ENCODE data around the gene SH3PXD2A. TPM values are rescaled to one million over a fixed set of nuclear protein-coding genes. Genes with fewer than 3 reads are reported as not detected.

Gene SH3PXD2A
- total RNA-seq, 2 experiments from 2014 or later = 6.9 to 7.0 TPM

DNA sequence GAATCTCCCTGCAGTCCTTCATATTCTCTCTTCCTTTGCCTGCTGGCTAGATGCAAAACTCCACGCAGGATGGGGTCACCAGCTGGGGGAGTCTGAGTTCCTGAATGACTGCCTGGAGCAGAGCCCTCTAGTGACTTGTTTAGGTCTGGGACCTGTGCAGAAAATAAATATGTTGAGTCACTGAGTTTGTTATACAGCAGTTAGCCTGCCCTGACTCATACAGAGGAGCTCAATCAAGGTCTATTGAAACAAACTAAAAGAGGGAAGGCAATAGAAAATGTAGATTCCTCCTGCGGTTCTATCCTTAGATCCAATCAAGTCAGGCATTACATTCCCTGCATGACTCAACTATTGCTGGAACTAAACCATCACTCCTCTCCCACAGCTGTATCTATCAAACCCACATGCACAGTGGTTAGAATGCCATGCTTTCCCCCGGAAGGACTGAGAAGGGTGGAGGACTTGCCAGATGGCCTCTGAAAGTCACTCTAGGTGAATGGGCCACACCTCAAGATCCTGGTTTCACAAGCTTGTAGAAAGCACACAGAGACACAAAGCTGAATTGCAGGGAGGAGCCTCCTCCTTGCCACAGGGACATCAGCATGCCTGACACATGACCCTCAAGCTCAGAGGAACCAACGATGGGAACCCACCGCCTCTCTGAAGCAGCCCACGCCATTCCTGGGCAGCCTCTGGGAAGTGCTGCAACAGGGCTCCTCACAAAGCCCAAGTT lies 73.9 kb downstream of the SH3PXD2A start:
- Mint-ChIP-seq H3K4me1 (ENCODE audit: low read depth) (no peaks in the 10 kb centered on the region), H3K27me3 (peaks cover 11% of the 10 kb centered on the region), H3K4me3 (no peak overlapping the region), H3K9me3 (no peaks in the 10 kb centered on the region), H3K27ac (no peak overlapping the region), H3K36me3 (ENCODE audit: low read depth) (no peaks in the 10 kb centered on the region)
- H3K36me3 ChIP-seq (ENCODE audit: insufficient read depth, low read length) = no peaks in the 10 kb centered on the region
- no peak overlapping the region for H3K4me3 ChIP-seq (ENCODE audit: low read length)
- H3K4me1 ChIP-seq (ENCODE audit: insufficient read depth, low read length) = peaks cover 7% of the 10 kb centered on the region
- ChIA-PET POLR2A (interaction anchor here (1.4 kb wide), 1 partner anchor 9 kb away, joined by 3 read pairs; no protein-coding TSS in a partner anchor), CTCF (no interaction called here)
- intact Hi-C loops (cut with DNase I, micrococcal nuclease) = loop anchor here in 1 of 2 experiments (1.0 kb wide), 1 partner anchor 11 kb away; no protein-coding TSS in a partner anchor
- H3K27ac ChIP-seq (ENCODE audit: low read depth in 1 of 2, low read length in 2 of 2) = no peak overlapping the region
- no peaks in the 10 kb centered on the region for H3K9me3 ChIP-seq (ENCODE audit: control insufficient read depth in 1 of 2, insufficient read depth in 1 of 2, low read length in 2 of 2)
- ATAC-seq (ENCODE audit: poor library complexity) = no peak
- no peaks in the 10 kb centered on the region for H3K27me3 ChIP-seq (ENCODE audit: control insufficient read depth in 1 of 2, insufficient read depth in 2 of 2, low read length in 2 of 2)
- DNase-seq = no peak
- TF ChIP-seq, protein P1, sequence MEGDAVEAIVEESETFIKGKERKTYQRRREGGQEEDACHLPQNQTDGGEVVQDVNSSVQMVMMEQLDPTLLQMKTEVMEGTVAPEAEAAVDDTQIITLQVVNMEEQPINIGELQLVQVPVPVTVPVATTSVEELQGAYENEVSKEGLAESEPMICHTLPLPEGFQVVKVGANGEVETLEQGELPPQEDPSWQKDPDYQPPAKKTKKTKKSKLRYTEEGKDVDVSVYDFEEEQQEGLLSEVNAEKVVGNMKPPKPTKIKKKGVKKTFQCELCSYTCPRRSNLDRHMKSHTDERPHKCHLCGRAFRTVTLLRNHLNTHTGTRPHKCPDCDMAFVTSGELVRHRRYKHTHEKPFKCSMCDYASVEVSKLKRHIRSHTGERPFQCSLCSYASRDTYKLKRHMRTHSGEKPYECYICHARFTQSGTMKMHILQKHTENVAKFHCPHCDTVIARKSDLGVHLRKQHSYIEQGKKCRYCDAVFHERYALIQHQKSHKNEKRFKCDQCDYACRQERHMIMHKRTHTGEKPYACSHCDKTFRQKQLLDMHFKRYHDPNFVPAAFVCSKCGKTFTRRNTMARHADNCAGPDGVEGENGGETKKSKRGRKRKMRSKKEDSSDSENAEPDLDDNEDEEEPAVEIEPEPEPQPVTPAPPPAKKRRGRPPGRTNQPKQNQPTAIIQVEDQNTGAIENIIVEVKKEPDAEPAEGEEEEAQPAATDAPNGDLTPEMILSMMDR (IDR thresholded peaks at IDR 0.05) = no peak

DNA sequence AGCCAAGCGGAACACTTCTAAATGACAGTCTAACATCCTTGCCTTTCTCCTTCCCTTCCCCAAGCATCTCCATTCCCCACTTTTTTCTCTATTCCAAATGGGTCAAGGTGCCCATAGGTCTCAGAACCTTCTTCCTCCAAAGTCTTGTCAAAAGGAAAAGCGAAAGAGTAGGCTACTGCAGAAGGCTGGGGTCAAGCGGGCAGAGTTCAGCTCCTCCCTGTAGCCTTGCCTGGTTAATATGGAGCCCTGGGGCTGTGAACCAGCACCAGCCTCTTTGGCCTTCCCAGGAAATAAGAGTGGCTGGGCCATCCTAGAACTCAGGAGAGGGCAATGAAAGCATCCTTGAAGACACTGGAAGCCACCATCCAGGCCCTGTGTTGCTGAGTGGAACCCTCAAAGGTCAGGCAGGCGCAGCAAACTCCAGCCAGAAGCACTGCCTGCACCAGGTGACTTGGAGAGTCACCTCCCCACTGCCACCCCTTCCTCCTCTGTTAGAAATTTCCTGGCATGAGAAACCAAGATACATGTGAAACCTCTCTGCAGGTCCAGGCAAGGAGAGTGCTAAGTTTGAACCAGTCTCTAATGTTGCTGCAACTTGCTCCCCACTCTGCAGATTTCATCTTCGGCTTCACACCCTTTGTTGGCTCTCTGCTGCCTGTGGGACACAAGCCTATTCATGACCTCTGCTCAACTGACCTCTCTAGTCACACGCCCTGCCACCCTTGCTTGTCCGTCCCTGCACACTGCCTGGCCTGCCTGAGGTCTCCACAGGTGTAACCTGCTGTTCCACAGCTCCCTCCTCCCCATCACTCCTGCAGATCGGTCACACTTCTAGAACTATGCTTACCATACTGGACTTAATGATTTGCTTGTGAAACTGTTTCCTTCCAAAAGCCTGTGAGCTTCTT lies 74.9 kb downstream of the SH3PXD2A start:
- Histone ChIP-seq H3K9me3 (ENCODE audit: control insufficient read depth in 1 of 2, insufficient read depth in 1 of 2, low read length in 2 of 2) (no peaks in the 10 kb centered on the region), H3K36me3 (ENCODE audit: insufficient read depth, low read length) (no peaks in the 10 kb centered on the region), H3K27ac (ENCODE audit: low read depth in 1 of 2, low read length in 2 of 2) (no peak overlapping the region), H3K4me1 (ENCODE audit: insufficient read depth, low read length) (peaks cover 7% of the 10 kb centered on the region), H3K4me3 (ENCODE audit: low read length) (no peak overlapping the region), H3K27me3 (ENCODE audit: control insufficient read depth in 1 of 2, insufficient read depth in 2 of 2, low read length in 2 of 2) (no peaks in the 10 kb centered on the region)
- intact Hi-C loops (cut with DNase I, micrococcal nuclease) = no loop called here
- CTCF ChIA-PET = no interaction called here
- H3K4me3 Mint-ChIP-seq = no peak overlapping the region
- POLR2A ChIA-PET = interaction anchor here (1.1 to 1.4 kb wide), 2 partner anchors 8 to 17 kb away, joined by 3 read pairs; no protein-coding TSS in a partner anchor
- no peak for ATAC-seq (ENCODE audit: poor library complexity)
- no peak overlapping the region for H3K27ac Mint-ChIP-seq
- H3K9me3 Mint-ChIP-seq = no peaks in the 10 kb centered on the region
- H3K4me1 Mint-ChIP-seq (ENCODE audit: low read depth) = no peaks in the 10 kb centered on the region
- peaks cover 11% of the 10 kb centered on the region for H3K27me3 Mint-ChIP-seq
- H3K36me3 Mint-ChIP-seq (ENCODE audit: low read depth) = no peaks in the 10 kb centered on the region
- no peak for DNase-seq
- TF ChIP-seq, protein P1 (IDR thresholded peaks at IDR 0.05) = no peak

DNA sequence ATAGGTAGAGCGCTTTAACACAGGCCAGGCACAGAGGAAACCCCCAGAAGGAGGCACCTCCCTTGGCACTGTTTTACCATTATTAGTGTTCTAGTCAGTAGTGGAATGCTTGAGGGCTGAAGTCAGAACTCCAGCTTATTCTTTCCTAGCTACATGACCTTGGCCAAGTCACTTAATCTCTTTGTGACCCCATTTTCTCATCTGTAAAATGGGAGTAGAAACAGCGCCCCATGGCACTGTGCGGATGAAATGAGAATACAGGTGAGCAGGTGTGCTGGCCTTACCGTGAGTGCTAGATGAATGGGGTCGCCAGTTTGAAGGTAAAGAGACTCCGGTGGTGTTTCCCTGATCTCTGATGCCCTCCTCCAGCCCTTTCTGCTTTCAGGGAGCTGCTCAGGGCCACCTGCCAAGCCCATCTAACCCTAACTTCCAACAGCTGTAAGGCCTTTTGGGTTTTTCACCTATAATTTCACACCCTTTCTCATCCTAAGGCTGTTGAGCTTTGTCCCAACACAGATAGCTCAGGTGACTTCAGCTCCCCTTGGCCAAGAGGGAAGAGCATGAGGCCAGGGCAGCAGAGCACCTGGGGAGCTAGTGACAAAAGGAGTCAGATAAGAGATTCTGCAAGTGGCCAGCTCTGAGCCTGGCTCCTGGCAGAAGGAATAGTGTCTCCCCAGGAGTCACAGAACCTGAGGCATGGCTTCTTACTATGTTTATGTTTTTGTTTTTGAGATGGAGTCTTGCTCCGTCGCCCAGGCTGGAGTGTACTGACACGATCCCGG lies 76.8 kb downstream of the SH3PXD2A start:
- Histone ChIP-seq H3K4me3 (ENCODE audit: low read length) (no peak overlapping the region), H3K4me1 (ENCODE audit: insufficient read depth, low read length) (peaks cover 7% of the 10 kb centered on the region), H3K36me3 (ENCODE audit: insufficient read depth, low read length) (no peaks in the 10 kb centered on the region), H3K9me3 (ENCODE audit: control insufficient read depth in 1 of 2, insufficient read depth in 1 of 2, low read length in 2 of 2) (no peaks in the 10 kb centered on the region), H3K27ac (ENCODE audit: low read depth in 1 of 2, low read length in 2 of 2) (no peak overlapping the region), H3K27me3 (ENCODE audit: control insufficient read depth in 1 of 2, insufficient read depth in 2 of 2, low read length in 2 of 2) (no peaks in the 10 kb centered on the region)
- ChIA-PET CTCF (no interaction called here), POLR2A (no interaction called here)
- no peak overlapping the region for H3K4me3 Mint-ChIP-seq
- H3K9me3 Mint-ChIP-seq = no peaks in the 10 kb centered on the region
- H3K27me3 Mint-ChIP-seq = peaks cover 11% of the 10 kb centered on the region
- no peaks in the 10 kb centered on the region for H3K36me3 Mint-ChIP-seq (ENCODE audit: low read depth)
- no peak for ATAC-seq (ENCODE audit: poor library complexity)
- H3K4me1 Mint-ChIP-seq (ENCODE audit: low read depth) = peaks cover 5% of the 10 kb centered on the region
- intact Hi-C loops (cut with DNase I, micrococcal nuclease) = no loop called here
- no peak overlapping the region for H3K27ac Mint-ChIP-seq
- DNase-seq = no peak
- TF ChIP-seq, protein P1 (IDR thresholded peaks at IDR 0.05) = no peak
